ENCODE measurements around the gene RALGDS. TPM values are rescaled to one million over a fixed set of nuclear protein-coding genes. Genes with fewer than 3 reads are reported as not detected.

Gene RALGDS
- total RNA-seq, 2 experiments from 2014 or later, result 23.8 to 28.2 TPM

- H3K4me1 ChIP-seq (ENCODE audit: insufficient read depth, low read length, poor library complexity, severe bottlenecking), result peaks cover 31% of the 10 kb centered on the region
- peak overlapping the region; percentile 38 for H3K27ac ChIP-seq (ENCODE audit: low read depth, low read length, poor library complexity, severe bottlenecking)
- peak overlapping the region; percentile 84 for H3K4me2 ChIP-seq (ENCODE audit: low read length)
- H3K36me3 ChIP-seq (ENCODE audit: insufficient read depth, low read length), result no peaks in the 10 kb centered on the region; the same call in 1 of the 2 replicates
- ChIA-PET POLR2A (interaction anchor here (1.2 kb wide), 1 partner anchor 12 kb away, joined by 5 read pairs; no protein-coding TSS in a partner anchor), CTCF (ENCODE audit: unreplicated experiment) (interaction anchor here (0.8 kb wide), 1 partner anchor 32 kb away, joined by 3 read pairs; no protein-coding TSS in a partner anchor)
- BruUV-seq (replicated peaks), result no TSS peak
- no peaks in the 10 kb centered on the region for H3K9me2 ChIP-seq (ENCODE audit: insufficient read depth, low read length)
- peak overlapping the region; percentile 19; the same call in 1 of the 2 replicates for H2AFZ ChIP-seq (ENCODE audit: low read length)
- H3K9me3 ChIP-seq (ENCODE audit: low read length), result no peaks in the 10 kb centered on the region
- DNase-seq (ENCODE audit: low spot score), result peak; percentile 66
- peaks cover 17% of the 10 kb centered on the region for H4K20me1 ChIP-seq (ENCODE audit: insufficient read depth, low read length)
- intact Hi-C loops (cut with micrococcal nuclease; ENCODE audit: unreplicated experiment), result loop anchor here (1.0 kb wide), 1 partner anchor 27 kb away; the partner anchor contains the start of gene RALGDS
- TF ChIP-seq CTCF (conservative IDR thresholded peaks at IDR 0.05; ENCODE audit: low read length) (no peak), EZH2phosphoT487 (IDR thresholded peaks at IDR 0.05; ENCODE audit: borderline replicate concordance, low read depth, low read length) (no peak)
- H3K4me3 ChIP-seq (ENCODE audit: low read depth, low read length, poor library complexity, severe bottlenecking), result peak overlapping the region; percentile 78
- H3K79me2 ChIP-seq (ENCODE audit: insufficient read depth, low read depth, low read length), result peaks cover 10% of the 10 kb centered on the region; the same call in 1 of the 2 replicates
Measured at GRCh38 chr9:133148199-133149129, 27.4 kb upstream of the RALGDS start.

GRCh38 chr9:133147412-133148198 is 26.6 kb upstream of the RALGDS start:
- Histone ChIP-seq H3K27ac (ENCODE audit: low read depth, low read length, poor library complexity, severe bottlenecking) (peak overlapping the region; percentile 38), H3K9me3 (ENCODE audit: low read length) (no peaks in the 10 kb centered on the region), H2AFZ (ENCODE audit: low read length) (no peak overlapping the region), H3K9me2 (ENCODE audit: insufficient read depth, low read length) (no peaks in the 10 kb centered on the region), H3K4me1 (ENCODE audit: insufficient read depth, low read length, poor library complexity, severe bottlenecking) (peaks cover 31% of the 10 kb centered on the region), H3K79me2 (ENCODE audit: insufficient read depth, low read depth, low read length) (peaks cover 10% of the 10 kb centered on the region; the same call in 1 of the 2 replicates), H4K20me1 (ENCODE audit: insufficient read depth, low read length) (peaks cover 17% of the 10 kb centered on the region), H3K4me2 (ENCODE audit: low read length) (peak overlapping the region; percentile 84), H3K4me3 (ENCODE audit: low read depth, low read length, poor library complexity, severe bottlenecking) (peak overlapping the region; percentile 78), H3K36me3 (ENCODE audit: insufficient read depth, low read length) (no peaks in the 10 kb centered on the region; the same call in 1 of the 2 replicates)
- DNase-seq (ENCODE audit: low spot score), result peak; percentile 77
- no peak for TF ChIP-seq EZH2phosphoT487 (IDR thresholded peaks at IDR 0.05; ENCODE audit: borderline replicate concordance, low read depth, low read length)
- peak; percentile 91 for TF ChIP-seq CTCF (conservative IDR thresholded peaks at IDR 0.05; ENCODE audit: low read length)
- no TSS peak for BruUV-seq (replicated peaks)
- CTCF ChIA-PET (ENCODE audit: unreplicated experiment), result interaction anchor here (0.8 kb wide), 1 partner anchor 33 kb away, joined by 3 read pairs; no protein-coding TSS in a partner anchor
- POLR2A ChIA-PET, result no interaction called here
- intact Hi-C loops (cut with micrococcal nuclease; ENCODE audit: unreplicated experiment), result loop anchor here (1.0 kb wide), 1 partner anchor 26 kb away; the partner anchor contains the start of gene RALGDS

All from OCI-LY7 (cell line).